ENCODE measurements around the gene PLEKHB1.

PLEKHB1 gene

DNA sequence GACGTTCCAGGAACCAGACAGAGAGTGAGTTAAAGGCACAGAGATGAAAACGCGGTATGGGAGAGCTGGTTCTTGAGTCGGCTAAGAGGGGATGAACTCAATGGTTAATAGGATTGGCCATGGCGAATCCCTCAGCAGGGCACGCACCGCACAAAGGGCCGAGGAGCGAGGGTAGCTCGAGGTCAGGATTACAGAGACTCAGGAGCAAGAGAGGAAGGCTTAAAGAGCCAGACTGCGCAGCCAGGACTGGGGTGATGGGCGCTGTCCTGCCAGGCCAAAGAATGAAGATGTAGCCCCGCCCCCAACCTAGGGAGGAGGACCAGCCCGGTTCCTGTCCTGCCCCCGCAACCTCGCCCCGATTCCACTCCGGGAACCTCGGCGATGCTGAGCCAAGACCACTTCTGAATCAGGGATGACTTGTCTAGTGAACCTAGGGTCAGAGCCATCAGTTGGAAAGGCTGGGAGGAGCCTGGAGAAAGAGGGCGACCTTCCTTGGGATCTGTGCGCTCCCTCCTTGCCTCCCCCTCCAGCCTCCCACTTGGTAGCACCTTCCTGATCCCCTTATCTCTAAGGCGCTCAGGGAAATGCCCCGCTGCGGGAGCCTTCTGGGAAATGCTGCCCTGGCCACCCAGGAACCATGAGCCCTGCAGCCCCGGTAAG lies at the start of gene PLEKHB1:
Gene PLEKHB1, plus strand, starts transcription at position 610 of the 660 bp plus-strand sequence. Its CDS starts 28 bp downstream, at position 638.
- no peak for DNase-seq

DNA sequence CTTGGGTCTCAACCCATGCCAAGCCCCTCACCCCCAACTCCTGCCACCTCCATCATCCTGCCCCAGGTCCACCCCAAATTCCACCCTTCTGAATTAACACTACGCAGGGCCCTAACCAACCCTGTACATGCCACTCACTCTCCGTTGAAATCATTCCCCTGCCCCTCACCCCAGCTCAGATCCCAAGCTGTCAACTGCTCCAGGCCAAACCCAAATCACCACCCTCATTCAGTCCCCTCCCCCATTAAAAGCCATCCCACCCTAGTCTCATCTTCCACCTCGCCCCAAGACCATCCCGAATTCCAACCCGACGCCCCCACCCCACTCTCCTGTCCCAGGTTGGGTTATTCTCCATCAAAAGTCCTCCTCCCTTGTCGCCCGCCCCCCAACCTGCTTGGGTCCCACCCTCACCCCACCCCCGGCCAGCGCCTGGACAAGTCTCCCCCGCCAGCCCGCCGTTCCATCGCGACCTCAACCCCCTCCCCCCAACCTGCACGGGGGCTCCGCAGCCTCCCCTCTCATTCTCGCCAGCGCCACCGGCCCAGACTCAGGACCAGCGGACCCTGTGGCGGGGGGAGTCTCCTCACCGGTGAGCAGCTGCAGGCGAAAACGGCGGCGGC lies 48.9 kb upstream of the PLEKHB1 start:
- DNase-seq = no peak

DNA sequence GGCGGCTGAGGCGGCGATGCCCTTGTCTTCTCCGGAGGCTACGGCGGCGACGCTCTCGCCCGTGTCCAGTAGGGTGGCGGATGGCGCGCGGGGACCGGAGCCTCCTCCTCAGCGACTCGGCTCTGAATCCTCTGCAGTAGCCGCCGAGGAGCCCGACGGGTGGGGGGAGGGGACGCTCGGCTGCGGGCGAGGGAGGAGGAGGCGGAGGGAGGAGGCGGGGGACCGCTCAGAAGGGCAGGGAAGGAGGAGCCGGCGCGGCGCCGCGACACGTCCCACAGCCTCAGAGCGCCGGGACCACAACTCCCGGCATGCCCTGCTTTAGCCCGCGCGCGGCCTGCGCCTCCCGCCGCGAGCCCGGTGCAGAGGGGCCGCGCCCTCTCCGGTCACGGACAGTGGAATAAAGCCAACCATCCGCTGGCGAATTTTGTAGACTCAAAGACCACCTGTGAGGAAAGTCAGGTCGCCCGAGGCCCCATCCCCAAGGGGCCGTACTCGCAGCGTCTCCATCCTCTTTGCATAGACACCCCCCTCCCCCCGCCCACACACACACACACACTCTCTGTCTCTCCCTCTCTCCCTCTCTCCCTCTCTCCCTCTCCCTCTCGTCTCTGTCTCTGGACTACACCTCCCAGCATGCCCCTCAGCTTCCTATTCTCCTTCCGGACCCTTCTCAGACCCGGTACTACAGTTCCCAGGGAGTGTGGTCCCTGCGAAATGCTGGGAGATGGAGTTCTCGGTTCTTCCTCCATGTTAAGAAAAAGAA lies 48.2 kb upstream of the PLEKHB1 start, which contains the start of gene FAM168A:
Gene FAM168A, minus strand, starts transcription at position 157 of the 763 bp plus-strand sequence. CDS start 129,638 bp downstream, outside the sequence.
- peak; percentile 94 for DNase-seq

DNA sequence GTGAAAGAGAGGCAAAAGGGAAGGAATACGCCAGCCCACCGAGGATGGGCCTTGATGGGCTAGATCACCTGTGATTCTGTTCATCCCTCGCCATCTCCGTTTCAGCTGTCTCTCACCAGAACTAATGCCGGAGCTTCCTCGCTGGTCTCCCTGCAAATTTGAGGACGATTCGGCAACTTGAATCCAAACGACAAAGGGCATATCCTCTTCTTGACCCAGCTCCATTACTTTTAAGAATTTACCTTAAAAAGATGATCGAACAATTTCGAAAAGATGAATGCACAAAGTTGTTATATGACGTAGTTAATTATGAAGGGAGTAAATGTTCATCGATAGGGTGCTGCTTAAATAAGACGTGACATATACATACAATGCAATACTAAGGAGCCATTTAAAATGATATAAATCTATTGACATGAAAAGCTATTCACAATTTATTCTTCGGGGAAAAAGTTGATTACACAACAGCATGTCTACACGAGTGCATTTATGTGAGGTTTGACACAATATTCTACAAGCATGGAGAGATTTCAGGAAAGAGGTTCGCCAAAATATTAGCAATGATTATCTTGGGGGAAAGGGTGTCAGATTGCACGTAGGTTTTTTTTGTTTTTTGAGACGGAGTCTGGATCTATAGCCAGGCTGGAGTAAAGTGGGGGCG lies 47.5 kb upstream of the PLEKHB1 start:
- DNase-seq = no peak

GRCh38 chr11:73612601-73613140 lies 33.7 kb upstream of the PLEKHB1 start:
- DNase-seq = no peak

- no peak for DNase-seq
Measured at GRCh38 chr11:73614591-73614990, 31.8 kb upstream of the PLEKHB1 start.

- no peak for DNase-seq
Measured at GRCh38 chr11:73622926-73623593, 23.3 kb upstream of the PLEKHB1 start.

DNA sequence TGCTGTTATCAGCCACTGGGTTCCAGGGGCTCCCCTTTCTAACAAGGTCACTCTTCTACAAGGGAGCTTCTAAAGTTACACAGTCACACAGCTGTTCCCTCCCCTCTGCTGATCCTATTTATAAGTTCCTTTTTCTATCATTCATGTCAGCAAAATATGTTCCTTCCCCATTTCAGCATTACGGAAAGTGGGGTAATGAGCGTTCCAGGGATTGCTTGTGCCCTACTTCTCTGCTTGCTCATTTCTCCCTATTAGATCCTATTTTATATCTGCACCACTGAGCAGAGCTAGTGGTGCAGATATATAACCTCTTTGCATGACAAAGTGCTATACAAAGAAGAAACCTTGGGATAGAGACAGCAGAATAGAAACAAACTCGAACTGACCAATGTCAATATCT lies 22.7 kb upstream of the PLEKHB1 start:
- no peak for DNase-seq

DNA sequence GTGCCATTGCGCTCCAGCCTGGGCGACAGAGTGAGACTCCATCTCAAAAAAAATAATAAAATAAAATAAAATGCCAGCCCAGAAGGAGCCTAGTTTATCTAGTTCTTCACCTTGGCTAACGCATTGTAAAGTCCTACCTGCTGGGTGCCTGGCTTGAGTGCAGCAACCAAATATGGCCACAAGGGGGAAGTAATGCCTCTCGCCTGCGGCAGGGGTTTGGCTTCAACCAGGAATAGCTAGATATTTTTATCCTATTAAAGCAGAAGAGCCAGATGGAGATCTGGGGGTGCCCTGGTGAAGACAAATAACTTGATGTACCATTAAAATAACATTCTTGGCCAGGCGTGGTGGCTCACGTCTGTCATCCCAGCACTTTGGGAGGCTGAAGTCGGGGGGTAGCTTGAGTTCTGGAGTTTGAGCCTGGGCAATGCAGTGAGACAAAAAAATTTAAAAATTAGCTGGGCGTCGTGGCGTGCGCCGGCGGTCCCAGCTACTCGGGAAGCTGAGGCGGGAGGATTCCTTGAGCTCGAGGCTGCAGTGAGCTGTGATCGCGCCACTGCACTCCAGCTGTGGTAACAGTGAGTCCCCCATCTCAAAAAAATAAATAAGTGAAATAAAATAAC lies 20.6 kb upstream of the PLEKHB1 start:
- DNase-seq = peak; percentile 4

DNA sequence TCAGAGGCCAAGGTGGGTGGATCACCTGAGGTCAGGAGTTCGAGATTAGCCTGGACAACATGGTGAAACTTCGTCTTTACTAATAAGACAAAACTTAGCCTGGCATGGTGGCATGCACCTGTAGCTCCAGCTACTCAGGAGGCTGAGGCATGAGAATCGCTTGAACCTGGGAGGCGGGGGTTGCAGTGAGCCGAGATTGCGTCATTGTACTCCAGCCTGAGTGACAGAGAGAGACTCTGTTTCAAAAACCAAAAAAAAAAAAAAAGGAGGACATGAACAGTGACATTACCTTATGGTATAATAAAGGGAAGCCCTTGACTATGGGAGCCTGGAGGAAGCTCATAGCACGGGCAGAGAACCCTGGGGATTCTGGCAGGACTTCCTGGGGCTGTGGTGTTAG lies 16.5 kb upstream of the PLEKHB1 start:
- DNase-seq = no peak

DNA sequence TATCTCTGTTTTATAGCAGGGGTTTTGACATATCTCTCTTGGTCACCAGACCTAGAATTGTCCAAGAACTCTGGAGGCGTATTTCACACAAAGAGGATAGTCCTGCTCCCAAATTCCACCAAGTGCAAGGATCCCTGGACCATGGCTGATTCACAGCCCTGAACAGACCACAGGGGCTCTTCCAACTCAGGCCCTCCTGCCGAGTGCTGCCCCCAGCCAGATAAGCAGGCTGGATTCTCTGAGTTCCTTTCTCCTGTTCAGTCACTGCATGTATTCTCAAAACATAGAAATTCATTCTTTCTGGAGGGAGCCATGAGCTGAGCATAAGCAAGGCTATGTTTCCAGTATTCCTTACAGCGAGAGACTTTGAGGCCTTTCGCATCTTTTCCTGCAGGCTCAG lies 13.4 kb upstream of the PLEKHB1 start:
- no peak for DNase-seq

GRCh38 chr11:73633999-73634398 lies 12.4 kb upstream of the PLEKHB1 start:
- DNase-seq = no peak

- no peak for DNase-seq
Measured at GRCh38 chr11:73635721-73636120, 10.7 kb upstream of the PLEKHB1 start.

DNA sequence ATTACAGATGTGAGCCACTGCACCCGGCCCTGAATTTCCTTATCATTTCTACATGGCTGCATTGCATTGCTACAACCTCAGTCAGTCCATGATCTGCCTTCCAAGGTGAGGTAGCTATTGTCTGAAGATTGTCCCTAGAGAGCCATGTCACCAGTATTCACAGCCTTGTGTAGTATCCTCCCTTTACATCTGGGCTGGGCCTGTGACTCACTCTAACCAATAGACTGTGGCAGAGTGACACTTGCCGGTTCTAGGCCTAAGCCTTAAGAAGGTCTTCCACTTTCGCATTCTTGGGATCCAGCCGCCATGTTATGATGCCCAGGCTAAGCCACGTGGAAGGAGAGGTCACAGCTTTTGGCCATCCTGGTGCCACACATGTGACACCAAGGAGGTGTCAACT lies 10.1 kb upstream of the PLEKHB1 start:
- no peak for DNase-seq

DNA sequence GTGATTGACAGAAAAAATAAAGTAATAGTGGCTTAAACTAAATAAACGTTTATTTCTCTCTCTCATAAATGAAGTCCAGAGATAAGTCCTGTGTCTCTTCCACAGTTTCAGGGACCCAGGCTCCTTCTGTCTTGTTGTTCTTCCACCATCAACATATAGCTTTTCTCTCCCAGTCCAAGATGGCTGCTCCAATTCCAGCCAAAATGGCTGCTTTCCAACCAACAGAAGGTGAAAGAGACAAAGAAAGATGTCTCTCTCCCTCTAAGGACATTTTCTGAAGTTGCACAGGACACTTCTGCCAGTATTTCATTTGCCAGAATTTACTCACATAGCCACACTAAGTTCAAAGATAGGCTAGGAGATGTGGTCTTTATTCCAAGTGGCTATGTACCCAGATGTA lies 9.4 kb upstream of the PLEKHB1 start:
- DNase-seq = no peak

DNA sequence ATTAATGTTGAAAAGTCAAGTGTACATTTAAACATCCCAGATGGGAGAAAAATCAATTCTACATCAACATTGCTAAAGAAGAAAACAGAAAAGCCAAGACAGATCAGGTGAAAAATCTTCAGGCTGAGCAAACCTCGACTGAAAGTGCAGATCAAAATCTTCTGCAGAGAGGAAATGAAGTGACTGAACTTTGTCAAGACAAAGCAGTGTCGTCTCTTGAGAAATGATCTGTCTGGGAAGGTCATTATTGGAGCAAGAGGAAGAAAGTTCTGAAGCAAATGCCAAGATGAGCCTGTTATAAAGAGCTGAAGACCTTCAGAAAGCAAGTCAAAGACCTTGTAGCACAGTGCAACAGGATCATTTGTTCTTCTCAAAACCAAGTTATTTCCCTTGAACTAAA lies 5.8 kb upstream of the PLEKHB1 start:
- DNase-seq = no peak

- DNase-seq = no peak
Measured at GRCh38 chr11:73641668-73642067, 4.7 kb upstream of the PLEKHB1 start.

- DNase-seq = no peak
Measured at GRCh38 chr11:73645121-73645969, 1.0 kb upstream of the PLEKHB1 start.

DNA sequence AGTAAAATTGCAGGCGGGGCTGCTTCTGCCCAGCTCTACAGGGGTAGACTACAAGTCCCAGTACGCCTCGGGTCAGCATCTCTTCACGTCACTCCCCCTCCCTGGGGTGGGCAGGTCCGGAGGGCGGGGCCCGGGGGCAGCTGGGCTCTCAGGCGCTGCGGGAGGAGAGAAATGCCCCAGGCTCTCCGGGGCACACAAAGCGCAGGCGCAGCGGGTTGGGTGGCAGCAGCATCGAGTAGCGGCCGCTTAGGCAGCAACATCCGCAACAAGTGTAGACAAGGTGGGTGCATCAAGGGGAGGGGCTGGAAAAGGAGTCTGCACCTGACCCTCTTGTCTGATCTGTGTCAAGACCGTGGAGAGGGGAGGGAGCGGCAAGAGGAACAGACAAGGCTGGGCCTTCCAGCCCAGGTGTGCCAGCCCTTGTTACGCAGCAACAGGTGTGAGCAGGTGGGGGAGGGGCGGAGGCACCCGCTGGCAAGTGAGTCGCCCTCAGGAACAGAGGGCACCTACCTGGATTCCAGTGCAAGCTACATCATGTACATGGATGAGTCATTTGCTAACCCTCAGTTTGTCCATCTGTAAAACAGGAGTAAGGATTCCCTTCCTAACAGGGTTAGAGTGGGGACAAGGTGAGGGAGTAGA lies 1.2 kb downstream of the PLEKHB1 start:
- peak; percentile 60 for DNase-seq

GRCh38 chr11:73648121-73648520 lies 1.7 kb downstream of the PLEKHB1 start:
- no peak for DNase-seq
